ENCODE results near the gene ACADL.
A peak's percentile ranks its signal among the peaks of the same experiment; 100 is the strongest.
"Not testable (repeated sequence)": the region's sequence is repeated elsewhere in the genome, so short reads cannot be mapped to it uniquely, and the experiment has no call there.

Gene ACADL

GRCh38 chr2:210190345-210190744 is 34.9 kb downstream of the ACADL start:
- no peaks in the 10 kb centered on the region for H3K9me3 Mint-ChIP-seq
- H3K27me3 Mint-ChIP-seq = peaks cover 17 to 21% of the 10 kb centered on the region in 2 donors
- ATAC-seq (replicated peaks) (no peak), DNase-seq (no peak)
- no peaks in the 10 kb centered on the region for H3K4me1 Mint-ChIP-seq (ENCODE audit: low read depth in 2 of 2)
- H3K4me3 Mint-ChIP-seq = no peak overlapping the region
- H3K36me3 Mint-ChIP-seq (ENCODE audit: insufficient read depth) = peaks cover 3% of the 10 kb centered on the region
- H3K27ac Mint-ChIP-seq = no peak overlapping the region

- no peak for ATAC-seq (replicated peaks)
- Mint-ChIP-seq H3K27ac (no peak overlapping the region), H3K4me3 (no peak overlapping the region)
Observed at GRCh38 chr2:210189452-210190138, 35.7 kb downstream of the ACADL start.

GRCh38 chr2:210188755-210189154 is 36.5 kb downstream of the ACADL start:
- no peaks in the 10 kb centered on the region for H3K4me1 Mint-ChIP-seq (ENCODE audit: low read depth in 2 of 2)
- DNase-seq = no peak
- ATAC-seq (replicated peaks) = no peak
- H3K9me3 Mint-ChIP-seq = peaks cover 10 to 14% of the 10 kb centered on the region in 2 donors
- H3K36me3 Mint-ChIP-seq (ENCODE audit: insufficient read depth) = peaks cover 3% of the 10 kb centered on the region
- H3K27ac Mint-ChIP-seq = no peak overlapping the region
- peaks cover 26 to 31% of the 10 kb centered on the region in 2 donors for H3K27me3 Mint-ChIP-seq
- H3K4me3 Mint-ChIP-seq = no peak overlapping the region

More at GRCh38 chr2:210189452-210190138, 35.7 kb downstream of the ACADL start:
- H3K4me1 Mint-ChIP-seq (ENCODE audit: low read depth in 2 of 2) = no peaks in the 10 kb centered on the region
- peaks cover 22 to 26% of the 10 kb centered on the region in 2 donors for H3K27me3 Mint-ChIP-seq
- H3K9me3 Mint-ChIP-seq = peaks cover 4 to 7% of the 10 kb centered on the region in 2 donors
- peaks cover 3% of the 10 kb centered on the region for H3K36me3 Mint-ChIP-seq (ENCODE audit: insufficient read depth)
- DNase-seq = no peak

DNA sequence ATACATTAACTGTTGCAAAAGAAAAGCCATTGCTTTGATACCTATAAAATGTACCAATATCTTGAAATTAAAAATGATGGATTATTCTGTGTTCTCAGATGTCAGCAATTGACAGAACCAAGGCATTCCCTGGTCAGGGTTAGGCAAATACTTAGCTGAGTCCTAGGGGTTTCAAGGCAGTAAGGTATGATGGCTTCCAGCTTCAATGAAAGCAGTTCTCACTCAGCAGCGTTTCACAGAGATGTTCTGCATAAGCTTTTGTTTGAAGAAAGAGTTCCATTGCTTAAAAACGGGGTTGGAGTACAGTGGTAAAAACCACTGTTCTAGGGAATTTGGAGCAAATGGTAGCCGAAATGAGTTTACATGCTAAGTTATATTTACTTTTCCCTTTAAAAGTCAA is 37.1 kb downstream of the ACADL start:
- H3K36me3 Mint-ChIP-seq (ENCODE audit: insufficient read depth) = peaks cover 3% of the 10 kb centered on the region
- no peak for ATAC-seq (replicated peaks)
- H3K9me3 Mint-ChIP-seq = peaks cover 10 to 14% of the 10 kb centered on the region in 2 donors
- no peaks in the 10 kb centered on the region for H3K4me1 Mint-ChIP-seq (ENCODE audit: low read depth in 2 of 2)
- no peak overlapping the region for H3K4me3 Mint-ChIP-seq
- peaks cover 26 to 33% of the 10 kb centered on the region in 2 donors for H3K27me3 Mint-ChIP-seq
- no peak overlapping the region for H3K27ac Mint-ChIP-seq
- no peak for DNase-seq

GRCh38 chr2:210183936-210184335 is 41.3 kb downstream of the ACADL start:
- H3K36me3 Mint-ChIP-seq (ENCODE audit: insufficient read depth); H3K4me3 Mint-ChIP-seq; ATAC-seq (replicated peaks); DNase-seq; H3K27ac Mint-ChIP-seq: not testable (repeated sequence)
- peaks cover 0 to 13% of the 10 kb centered on the region in 2 donors for H3K4me1 Mint-ChIP-seq (ENCODE audit: low read depth in 2 of 2)
- H3K27me3 Mint-ChIP-seq = peaks cover 48 to 57% of the 10 kb centered on the region in 2 donors
- peaks cover 10 to 14% of the 10 kb centered on the region in 2 donors for H3K9me3 Mint-ChIP-seq

- not testable (repeated sequence) for H3K27ac Mint-ChIP-seq; H3K36me3 Mint-ChIP-seq (ENCODE audit: insufficient read depth)
- ATAC-seq (replicated peaks) (peak; percentile 27), DNase-seq (peak in 1 of 3 experiments; percentile 1)
- peaks cover 10 to 14% of the 10 kb centered on the region in 2 donors for H3K9me3 Mint-ChIP-seq
- H3K27me3 Mint-ChIP-seq = peaks cover 40 to 52% of the 10 kb centered on the region in 2 donors
- H3K4me3 Mint-ChIP-seq = peak overlapping the region; percentile 34 to 63
- peaks cover 0 to 13% of the 10 kb centered on the region in 2 donors for H3K4me1 Mint-ChIP-seq (ENCODE audit: low read depth in 2 of 2)
Observed at GRCh38 chr2:210181606-210182088, 43.6 kb downstream of the ACADL start.

DNA sequence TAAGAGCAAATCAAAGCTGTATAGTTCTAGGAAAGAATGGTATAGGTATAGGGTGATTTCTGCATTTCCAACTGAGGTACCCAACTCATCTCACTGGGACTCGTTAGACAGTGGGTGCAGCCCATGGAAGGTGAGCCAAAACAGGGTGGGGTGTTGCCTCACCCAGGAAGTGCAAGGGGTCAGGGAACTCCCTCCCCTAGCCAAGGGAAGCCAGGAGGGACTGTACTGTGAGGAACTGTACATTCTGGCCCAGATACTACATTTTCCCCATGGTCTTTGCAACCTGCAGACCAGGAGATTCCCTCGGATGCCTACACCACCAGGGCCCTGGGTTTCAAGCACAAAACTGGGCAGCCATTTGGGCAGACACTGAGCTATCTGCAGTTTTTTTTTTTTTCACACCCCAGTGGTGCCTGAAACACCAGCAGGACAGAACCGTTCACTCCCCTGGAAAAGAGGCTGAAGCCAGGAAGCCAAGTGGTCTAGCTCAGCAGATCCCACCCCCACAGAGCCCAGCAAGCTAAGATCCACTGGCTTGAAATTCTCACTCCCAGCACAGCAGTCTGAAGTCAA is 44.1 kb downstream of the ACADL start:
- not testable (repeated sequence) for ATAC-seq (replicated peaks); H3K27ac Mint-ChIP-seq; H3K36me3 Mint-ChIP-seq (ENCODE audit: insufficient read depth); DNase-seq
- peak overlapping the region; percentile 34 to 63 for H3K4me3 Mint-ChIP-seq
- H3K4me1 Mint-ChIP-seq (ENCODE audit: low read depth in 2 of 2) = peaks cover 0 to 13% of the 10 kb centered on the region in 2 donors
- H3K9me3 Mint-ChIP-seq = peaks cover 10 to 14% of the 10 kb centered on the region in 2 donors
- H3K27me3 Mint-ChIP-seq = peaks cover 35 to 47% of the 10 kb centered on the region in 2 donors

DNA sequence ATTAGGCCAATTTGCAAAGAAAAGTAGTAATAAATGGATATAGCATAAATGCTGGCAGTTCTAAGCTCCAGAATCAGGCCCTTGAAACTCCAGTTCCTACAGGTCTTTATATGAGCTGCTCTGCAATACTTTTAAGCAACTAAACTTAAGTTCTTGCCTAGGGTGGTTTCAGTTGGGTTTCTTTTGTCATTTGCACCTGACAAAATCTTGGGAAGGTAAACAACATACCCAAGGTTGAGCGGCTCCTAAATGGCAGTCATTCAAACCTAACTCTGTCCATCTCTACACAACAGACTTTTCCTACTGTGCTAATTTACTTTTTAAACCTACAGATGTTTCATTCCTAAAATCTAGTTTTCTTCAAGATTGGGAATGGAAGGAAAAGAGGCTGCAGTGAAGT is 44.8 kb downstream of the ACADL start:
- H3K36me3 Mint-ChIP-seq (ENCODE audit: insufficient read depth) = peaks cover 7% of the 10 kb centered on the region
- DNase-seq = no peak
- H3K9me3 Mint-ChIP-seq = peaks cover 10 to 14% of the 10 kb centered on the region in 2 donors
- H3K4me3 Mint-ChIP-seq = no peak overlapping the region
- no peak for ATAC-seq (replicated peaks)
- H3K27ac Mint-ChIP-seq = no peak overlapping the region
- H3K4me1 Mint-ChIP-seq (ENCODE audit: low read depth in 2 of 2) = peaks cover 0 to 13% of the 10 kb centered on the region in 2 donors
- peaks cover 29 to 46% of the 10 kb centered on the region in 2 donors for H3K27me3 Mint-ChIP-seq

DNA sequence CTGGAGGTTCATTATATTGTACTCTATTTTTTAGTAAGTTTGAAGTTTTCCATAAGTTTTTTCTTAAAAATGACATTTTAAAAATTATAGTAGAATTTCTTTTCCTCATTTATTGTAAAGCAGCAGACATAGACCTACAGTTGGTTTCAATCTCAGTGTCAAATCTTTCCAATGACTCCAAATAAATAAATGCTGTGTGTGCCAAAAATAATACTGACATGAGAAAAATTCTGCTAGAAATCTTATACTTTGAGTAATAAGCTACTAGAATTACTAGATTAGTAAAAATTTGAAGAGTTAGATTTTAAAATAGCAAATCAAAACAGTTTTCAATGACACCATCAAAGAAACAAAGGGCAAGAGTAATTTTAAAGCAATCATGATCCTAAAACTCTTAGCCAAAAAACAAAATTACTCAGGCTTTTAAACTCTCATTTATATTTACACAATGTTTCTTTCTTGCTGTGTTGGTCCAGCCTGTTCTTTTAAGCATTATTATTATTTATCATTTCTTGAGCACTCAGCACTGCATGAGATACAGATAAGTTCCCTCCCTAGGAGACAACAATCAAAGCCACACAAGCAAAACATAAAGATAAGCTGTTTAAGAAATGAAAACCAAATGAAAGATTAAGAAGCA is 45.8 kb downstream of the ACADL start:
- ATAC-seq (replicated peaks) (no peak), DNase-seq (no peak)
- H3K36me3 Mint-ChIP-seq (ENCODE audit: insufficient read depth) = peaks cover 7% of the 10 kb centered on the region
- peaks cover 22 to 39% of the 10 kb centered on the region in 2 donors for H3K27me3 Mint-ChIP-seq
- peaks cover 7% of the 10 kb centered on the region in 2 donors for H3K9me3 Mint-ChIP-seq
- peaks cover 0 to 13% of the 10 kb centered on the region in 2 donors for H3K4me1 Mint-ChIP-seq (ENCODE audit: low read depth in 2 of 2)
- no peak overlapping the region for H3K4me3 Mint-ChIP-seq
- no peak overlapping the region for H3K27ac Mint-ChIP-seq

DNA sequence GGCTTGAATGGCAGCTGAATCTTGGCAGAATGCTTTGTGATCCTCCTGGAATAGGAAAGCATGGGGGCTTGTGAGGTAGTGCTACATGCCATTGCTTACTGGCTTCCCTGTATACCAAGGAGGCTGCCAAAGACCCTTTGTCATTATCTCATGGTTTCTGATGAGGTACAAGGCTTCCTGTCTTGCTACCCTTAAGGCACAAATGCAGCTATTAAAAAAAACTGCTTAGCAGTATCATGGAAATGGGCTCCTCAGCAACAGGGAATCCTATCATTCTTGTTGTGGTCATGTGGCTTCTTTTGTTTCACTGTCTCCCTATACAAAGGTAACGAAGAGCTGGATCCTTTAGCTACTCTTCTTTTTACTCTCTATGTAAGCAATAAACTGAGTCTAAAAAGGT is 47.5 kb downstream of the ACADL start:
- DNase-seq (no peak), ATAC-seq (replicated peaks) (no peak)
- Mint-ChIP-seq H3K4me1 (ENCODE audit: low read depth in 2 of 2) (peaks cover 0 to 13% of the 10 kb centered on the region in 2 donors), H3K4me3 (no peak overlapping the region), H3K27ac (no peak overlapping the region), H3K9me3 (no peaks in the 10 kb centered on the region), H3K27me3 (peaks cover 18 to 27% of the 10 kb centered on the region in 2 donors), H3K36me3 (ENCODE audit: insufficient read depth) (peaks cover 7% of the 10 kb centered on the region)

DNA sequence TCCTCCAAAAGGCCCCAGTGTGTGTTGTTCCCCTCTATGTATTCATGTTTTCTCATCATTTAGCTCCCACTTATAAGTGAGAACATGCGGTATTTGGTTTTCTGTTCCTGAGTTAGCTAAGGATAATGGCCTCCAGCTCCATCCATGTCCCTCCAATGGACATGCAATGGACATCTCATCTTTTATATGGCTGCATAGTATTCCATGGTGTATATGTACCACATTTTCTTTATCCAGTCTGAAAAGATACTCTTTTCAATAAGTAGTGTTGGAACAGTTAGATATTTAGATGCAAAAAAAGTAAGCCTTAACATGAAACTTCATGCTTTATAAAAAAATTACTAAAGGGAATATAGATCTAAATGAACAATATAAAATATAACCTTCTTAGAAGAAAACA is 48.1 kb downstream of the ACADL start:
- Mint-ChIP-seq H3K27me3 (peaks cover 11 to 21% of the 10 kb centered on the region in 2 donors), H3K4me1 (ENCODE audit: low read depth in 2 of 2) (peaks cover under 1 to 13% of the 10 kb centered on the region in 2 donors)
- not testable (repeated sequence) for DNase-seq; H3K27ac Mint-ChIP-seq; H3K4me3 Mint-ChIP-seq; H3K9me3 Mint-ChIP-seq; H3K36me3 Mint-ChIP-seq (ENCODE audit: insufficient read depth); ATAC-seq (replicated peaks)

- Mint-ChIP-seq H3K36me3 (ENCODE audit: insufficient read depth) (peaks cover 25% of the 10 kb centered on the region), H3K4me3 (no peak overlapping the region), H3K27me3 (no peaks in the 10 kb centered on the region), H3K4me1 (ENCODE audit: low read depth in 2 of 2) (peaks cover 13 to 19% of the 10 kb centered on the region in 2 donors), H3K27ac (no peak overlapping the region), H3K9me3 (no peaks in the 10 kb centered on the region)
- ATAC-seq (replicated peaks) (no peak), DNase-seq (no peak)
Observed at GRCh38 chr2:210174086-210174485, 51.2 kb downstream of the ACADL start.

DNA sequence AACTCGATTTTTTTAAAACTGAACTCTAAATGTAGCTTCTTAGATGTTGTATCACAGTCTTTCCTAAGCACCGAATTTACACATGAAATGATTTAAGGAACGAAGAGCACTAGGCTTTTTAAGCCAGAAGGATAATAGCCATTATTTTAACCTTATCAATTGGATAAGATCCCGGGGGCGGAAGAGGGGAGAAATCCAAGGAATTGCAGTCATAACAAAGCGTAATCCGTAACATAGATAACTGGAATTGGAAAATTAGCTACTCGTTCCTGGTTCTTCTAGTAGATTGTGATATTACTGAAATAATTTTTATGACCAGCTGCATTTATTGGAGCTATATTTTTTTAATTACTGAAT is 53.0 kb downstream of the ACADL start:
- peak overlapping the region; percentile 96 to 98 for H3K27ac Mint-ChIP-seq
- no peak for DNase-seq
- H3K36me3 Mint-ChIP-seq (ENCODE audit: insufficient read depth) = peaks cover 25% of the 10 kb centered on the region
- H3K27me3 Mint-ChIP-seq = no peaks in the 10 kb centered on the region
- no peaks in the 10 kb centered on the region for H3K9me3 Mint-ChIP-seq
- peaks cover 13 to 25% of the 10 kb centered on the region in 2 donors for H3K4me1 Mint-ChIP-seq (ENCODE audit: low read depth in 2 of 2)
- no peak for ATAC-seq (replicated peaks)
- H3K4me3 Mint-ChIP-seq = peak overlapping the region; percentile 98 to 100
